CD4-positive, alpha-beta T cell treated with Interleukin-6 at 100 ng/mL for 8 hours (primary cell): ENCODE measurements around the gene TXNRD3.

Experiments
- DNase-seq: peaks from one replicate; pipeline ENCODE4 v3.0.0-alpha.2; 2020; ENCODE audit warnings: mixed read lengths, low spot score

TXNRD3 gene

DNA sequence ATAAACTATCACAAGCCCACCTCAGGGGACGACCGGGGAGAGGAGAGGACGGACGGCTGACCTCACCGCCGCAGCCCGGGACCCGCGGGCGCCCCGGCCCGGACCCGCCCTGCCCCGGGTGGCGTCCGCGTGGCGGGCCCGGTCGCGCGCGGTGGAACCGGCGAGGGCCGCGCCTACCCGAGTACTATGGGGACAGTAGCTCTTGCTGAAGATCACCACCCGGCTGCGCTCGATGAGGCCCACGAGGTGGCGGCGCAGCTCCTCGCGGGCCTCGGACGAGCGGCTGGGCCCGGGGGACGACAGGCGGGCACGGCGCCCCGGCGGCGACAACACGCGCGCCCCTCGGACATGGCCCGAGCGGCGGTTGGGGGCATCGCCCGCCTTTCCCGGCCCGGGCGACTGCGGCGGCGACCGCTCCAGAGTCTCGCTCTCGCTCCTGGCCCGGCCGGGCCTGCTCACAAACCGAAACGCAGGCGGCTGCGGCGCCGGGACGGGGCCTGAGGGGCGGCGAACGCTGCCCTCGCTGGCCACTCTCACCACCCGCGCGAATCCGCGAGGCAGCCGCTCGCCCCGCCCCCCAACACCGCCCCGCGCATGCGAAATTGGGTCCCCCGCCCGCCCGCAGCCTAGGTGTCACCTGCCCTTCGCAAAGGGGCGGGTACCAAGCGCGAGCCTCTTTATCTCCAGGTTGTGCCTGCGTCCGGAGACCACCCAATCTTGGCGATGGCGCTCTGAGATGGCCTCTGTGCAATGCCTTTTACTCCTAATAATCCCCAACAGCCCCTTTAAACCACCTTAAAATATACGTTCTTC, at the start of gene TXNRD3:
Gene TXNRD3, minus strand, starts transcription at position 554 of the 813 bp plus-strand sequence.
- DNase-seq: peak; percentile 61

DNA sequence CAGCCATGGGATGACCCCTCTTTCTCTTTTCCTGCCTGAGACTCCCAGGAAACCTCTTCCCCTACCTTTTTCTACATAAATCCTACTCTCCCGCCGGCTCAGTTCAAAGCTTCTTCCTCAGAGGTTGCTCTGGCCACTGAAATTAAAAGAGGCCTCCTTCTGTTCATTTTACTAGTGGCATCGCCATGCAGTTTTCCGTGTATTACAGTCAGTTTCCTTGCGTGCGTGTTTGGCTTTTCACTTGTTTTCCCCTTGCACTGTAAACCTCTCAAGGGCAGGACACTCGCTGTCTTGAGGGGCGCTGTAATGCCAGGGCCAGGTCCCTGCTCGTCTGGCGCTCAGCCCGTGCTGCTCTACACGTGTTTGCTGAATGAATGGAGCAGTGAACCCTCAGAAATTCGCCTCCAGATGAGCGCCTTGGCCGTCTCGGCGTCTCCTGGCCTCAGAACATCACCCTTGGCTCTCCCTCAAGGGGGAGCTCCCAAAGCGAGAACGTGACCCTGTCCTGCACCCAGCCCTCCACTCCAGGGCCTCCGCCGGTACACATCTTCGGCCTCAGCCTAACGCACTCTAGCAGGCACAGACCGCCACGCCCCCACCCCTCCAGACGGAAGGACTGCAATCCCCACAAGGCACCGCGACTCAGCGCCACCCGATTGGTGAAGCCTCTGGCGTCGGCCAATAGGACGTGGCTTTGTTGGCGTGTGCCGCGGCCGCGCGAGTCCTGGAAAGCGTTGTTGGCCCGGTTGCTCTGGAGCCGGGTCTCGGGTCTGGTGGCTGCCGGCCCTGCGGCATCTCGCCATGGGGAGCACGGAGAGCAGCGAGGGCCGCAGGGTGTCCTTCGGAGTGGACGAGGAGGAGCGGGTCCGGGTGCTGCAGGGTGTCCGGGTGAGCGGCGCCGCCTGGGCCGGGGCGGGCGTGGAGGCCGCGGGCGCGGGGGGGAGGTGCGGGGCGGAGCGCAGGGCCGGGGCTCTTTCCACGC, 48.9 kb upstream of the TXNRD3 start, which contains the start of gene CHCHD6:
Gene CHCHD6, plus strand, starts transcription at position 729 of the 982 bp plus-strand sequence. Its CDS starts 73 bp downstream, at position 802.
- peak; percentile 95 for DNase-seq

DNA sequence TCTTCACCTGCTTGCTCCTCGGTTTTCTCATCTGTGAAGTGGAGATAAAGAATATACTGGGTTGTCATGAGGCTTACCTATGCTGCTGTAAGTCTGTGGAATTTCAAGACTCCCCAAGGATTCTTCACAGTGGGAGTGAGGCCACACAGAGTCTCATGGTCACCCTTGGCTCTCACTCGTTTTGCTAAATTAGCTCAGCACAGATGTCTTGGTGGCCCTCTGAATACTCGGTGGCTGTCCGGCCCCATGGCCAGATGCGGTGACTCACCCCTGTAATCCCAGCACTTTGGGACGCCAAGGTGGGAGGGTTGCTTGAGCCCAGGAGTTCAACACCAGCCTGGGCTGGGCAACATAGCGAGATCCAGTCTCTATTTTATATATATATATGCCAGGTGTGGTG, 44.1 kb upstream of the TXNRD3 start:
- no peak for DNase-seq

DNA sequence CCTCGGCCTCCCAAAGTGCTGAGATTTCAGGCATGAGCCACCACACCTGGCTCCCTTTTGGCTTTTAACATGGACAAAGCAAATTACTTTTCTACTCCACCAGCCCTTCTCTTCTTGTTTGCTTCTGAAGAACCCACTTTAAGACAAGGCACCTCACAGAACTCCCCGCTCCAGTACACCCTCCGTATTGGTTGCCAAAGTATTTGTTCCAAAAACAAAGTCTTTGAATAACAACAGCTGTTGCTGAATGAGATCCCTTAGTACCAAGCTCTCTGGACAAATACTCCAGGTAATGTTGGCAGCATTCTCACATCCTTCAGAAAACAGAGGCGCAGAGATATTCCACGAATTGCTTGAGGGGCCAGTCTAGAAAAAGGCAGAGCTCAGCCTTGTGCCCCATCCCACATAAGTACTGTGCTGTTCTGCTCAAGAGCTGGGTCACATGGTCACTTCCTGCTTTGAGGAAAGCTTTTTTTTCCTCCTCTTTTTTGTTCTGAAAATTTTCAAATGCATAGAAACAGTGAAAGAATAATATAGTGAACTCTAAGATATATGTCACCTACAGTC, 41.9 kb upstream of the TXNRD3 start:
- no peak for DNase-seq

DNA sequence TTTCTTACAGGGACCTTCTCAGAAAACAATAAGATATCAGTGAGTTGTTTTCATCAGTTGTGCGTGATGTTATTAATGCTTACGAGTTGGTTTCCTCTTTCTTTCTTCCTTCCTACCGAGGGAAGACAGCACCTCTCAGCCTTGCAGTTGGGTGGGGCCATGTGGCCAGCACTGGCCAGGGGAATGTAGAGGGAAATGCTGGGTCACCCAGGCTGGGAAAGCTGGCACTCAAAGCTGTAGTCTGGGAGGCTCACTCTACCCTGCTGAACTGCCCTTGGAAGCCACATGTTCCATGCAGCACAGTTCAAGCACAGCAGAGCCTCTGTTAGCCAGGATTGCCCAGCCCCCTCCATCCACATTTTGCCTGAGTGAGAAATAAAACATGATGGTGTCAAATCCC, 39.0 kb upstream of the TXNRD3 start:
- no peak for DNase-seq

DNA sequence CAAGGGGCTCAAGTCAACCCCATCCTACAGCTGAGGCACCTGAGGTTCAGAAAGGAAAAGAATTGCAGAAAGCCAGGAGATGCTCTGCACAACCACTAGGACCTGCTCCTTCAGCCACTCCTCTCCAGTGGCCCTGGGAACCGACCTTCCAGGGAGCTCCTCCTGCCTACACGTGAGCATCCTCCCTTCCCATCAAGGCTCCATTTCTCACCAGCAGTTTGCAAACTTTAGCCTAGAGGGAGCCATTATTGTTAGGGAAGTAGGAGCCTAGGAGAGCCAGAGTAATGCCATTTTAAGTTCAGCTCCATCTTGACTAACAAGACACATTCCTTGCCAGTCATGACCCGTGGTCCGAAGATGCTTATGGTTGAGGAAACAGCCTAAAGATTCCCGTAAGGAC, 37.9 kb upstream of the TXNRD3 start:
- DNase-seq: no peak

DNA sequence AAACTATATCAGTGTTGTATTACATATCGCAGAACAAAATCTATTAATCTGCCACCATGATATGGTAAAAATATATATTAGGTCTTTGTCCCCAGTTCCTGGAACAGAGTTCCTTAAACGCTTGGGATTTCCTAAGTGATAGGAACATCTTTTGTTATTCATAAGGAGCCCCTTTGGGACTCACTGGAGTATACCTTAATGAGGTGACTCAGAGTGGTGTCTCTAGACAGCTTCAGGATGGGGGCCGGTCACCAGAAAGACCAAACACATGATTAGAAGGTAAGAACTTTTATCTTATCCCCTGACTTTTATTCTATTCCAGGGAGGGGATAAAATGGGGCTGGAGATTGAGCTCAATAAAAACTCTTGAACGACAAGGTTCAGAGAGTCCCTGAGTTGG, 36.8 kb upstream of the TXNRD3 start:
- DNase-seq: no peak

DNA sequence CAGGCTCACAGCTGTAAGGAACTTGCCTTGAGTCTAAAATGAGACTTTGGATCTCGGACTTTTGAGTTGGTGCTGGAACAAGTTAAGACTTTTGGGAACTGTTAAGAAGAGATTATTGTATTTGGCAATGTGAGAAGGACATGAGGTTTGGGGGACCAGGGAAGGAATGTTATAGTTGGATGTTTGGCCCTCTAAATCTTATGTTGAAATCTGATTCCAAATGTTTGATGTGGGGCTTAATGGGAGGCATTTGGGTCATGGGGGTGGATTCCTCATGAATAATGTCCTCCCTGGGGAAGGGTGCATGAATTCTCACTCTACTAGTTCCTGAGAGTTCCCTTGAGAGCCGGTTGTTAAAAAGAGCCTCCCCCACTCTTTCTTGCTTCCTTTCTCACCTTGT, 30.6 kb upstream of the TXNRD3 start:
- DNase-seq: no peak

DNA sequence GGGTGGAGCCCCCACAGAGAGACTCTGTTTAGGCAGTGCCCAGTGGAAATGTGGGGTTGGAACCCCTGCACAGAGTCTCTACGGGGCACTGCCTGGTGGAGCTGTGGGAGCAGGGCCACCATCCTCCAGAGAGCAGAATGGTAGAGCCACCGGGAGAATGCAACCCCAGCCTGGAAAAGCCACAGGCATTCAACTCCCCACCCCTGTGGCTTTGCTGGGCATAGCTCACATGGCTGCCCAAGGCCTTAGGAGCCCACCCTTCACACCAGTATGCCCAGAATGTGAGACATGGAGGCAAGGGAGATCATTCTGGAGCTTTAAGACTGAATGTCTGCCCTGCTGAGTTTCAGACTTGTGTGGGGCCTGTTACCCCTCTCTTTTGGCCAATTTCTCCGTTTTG, 30.1 kb upstream of the TXNRD3 start:
- no peak for DNase-seq

DNA sequence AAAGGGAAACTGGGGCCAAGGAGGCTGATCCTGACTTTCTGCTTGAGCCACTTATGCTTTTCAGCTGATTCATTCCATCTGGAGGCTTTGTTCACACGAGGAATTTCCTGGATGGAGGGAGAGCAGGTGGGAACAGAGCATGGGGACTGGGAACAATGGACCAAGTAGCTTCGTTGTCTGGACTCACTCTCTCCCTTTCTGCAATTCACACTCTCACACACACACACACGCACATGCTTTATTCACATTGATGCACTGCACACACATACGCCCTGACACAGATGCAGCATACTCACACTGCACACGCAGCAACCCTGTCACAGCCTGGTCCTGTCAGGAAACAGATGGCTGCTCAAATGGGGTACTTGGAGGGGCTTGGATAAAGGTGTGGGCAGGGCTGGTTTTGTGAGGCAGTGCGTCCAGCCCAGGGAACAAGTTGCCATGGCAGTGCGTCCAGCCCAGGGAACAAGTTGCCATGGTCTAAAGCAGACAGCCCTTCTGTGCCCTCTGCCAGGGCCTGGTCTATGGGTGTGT, 29.4 kb upstream of the TXNRD3 start:
- no peak for DNase-seq

DNA sequence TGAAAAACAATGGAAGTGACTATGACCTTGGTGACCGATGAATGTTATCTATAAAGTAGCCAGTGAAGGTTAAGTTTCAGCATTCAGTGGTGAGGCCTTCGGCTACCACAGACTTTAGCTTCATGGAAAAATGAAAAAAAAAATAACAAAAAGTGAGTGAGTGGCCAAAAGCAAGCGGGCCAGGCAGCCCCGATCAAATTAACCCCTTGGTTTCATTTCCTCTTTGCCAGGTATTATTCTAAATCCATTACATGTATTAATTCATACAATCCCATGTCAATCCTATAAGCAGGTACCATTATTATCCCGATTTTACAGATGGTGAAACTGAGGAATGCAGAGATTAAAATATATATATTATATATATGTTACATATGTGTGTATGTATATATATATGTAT, 28.1 kb upstream of the TXNRD3 start:
- no peak for DNase-seq

DNA sequence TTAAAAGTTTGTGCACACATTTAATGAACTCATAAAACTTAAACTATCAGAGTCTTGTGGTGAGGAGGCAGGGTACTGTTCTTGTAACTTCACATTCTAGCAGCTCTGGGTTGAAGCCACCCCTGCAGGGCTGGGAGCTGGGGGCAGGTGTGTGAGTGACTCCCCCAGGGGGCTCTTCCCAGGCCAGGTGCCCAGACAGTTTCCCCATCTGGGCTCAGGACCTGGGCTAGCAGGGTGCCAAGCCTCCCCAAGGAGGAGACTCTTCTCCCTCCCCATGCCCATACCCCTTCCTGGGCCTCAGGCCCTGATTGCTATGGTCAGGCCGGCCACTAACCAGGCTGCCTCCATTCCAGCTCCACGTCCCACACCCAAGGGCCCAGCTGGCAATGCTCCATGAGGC, 27.1 kb upstream of the TXNRD3 start:
- no peak for DNase-seq

DNA sequence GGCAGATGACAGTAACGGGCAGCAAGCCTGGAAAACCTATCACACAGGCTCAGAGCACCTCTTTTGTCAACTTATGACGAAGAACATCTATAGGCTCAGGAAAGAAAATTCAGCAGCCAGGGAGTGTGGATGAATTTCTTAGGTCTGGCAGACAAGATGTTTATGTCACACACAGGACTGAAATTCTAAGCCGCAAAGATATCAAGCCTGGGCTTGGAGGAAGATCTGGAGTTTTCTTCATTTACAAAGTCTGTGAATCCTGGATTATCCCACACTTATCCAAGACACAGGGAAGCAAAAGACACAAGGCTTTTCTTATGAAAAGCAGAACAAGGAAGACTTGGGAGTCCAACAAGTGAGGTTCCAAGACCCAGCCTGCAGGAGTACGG, 25.7 kb upstream of the TXNRD3 start:
- DNase-seq: no peak

DNA sequence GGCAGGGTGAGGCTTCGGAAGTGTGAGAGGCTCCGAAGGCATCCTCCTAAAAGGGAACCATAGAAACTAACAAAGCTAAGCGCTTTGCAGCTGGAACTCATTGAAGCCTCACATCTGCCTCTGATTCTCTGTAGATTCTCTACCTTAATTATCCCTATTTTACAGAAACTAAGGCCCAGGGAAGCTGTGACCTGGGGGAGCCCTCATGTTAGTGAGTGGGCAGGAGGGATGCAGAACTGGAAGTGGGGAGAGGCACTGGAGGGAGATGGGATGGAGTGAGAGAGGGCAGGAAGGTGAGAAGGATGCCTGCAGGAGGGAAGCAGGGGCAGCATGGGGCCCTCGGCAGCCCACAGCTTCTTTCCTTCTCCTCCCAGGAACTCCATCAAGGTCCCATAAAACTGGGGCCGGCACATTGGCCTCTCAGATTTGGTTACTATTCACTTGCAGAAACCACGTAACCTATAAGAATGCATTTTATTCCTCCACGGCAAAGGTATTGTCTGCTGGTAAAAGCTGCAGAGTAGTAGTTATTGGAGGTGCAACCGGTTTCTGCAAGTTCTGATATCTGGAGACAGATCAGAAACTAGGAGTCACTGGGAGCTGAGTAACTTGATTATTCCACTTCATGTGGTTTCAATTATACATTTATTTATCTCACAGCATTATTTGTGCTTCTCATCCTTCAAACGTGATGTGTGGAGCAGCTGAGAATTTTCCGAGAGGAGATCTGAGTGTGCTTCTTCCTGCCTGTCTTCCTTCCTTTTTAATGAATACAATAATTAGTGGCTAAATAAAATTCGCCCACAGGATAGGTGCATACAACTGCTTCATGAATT, 25.1 kb upstream of the TXNRD3 start:
- no peak for DNase-seq

DNA sequence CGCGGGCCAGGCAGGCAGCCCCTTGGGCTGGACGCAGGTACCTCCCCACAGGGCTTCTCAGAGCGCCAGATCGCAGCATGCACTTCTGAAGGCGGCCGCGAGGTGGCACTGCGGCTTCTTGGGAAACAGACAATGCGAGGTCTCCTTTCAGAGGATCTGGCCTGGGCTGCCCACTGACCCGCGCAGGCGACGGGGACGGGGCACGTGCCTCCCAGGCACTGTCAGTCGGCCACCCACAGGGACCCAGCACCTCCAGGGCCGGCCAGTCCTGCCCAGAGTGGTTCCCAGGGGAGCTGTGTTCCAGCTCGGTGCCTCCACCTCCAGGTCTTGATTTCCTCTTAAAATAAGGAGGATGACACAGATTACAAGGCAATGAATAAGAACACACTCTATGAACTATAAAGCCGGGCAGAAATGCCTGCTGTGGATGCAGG, 24.4 kb upstream of the TXNRD3 start:
- peak; percentile 67 for DNase-seq

DNA sequence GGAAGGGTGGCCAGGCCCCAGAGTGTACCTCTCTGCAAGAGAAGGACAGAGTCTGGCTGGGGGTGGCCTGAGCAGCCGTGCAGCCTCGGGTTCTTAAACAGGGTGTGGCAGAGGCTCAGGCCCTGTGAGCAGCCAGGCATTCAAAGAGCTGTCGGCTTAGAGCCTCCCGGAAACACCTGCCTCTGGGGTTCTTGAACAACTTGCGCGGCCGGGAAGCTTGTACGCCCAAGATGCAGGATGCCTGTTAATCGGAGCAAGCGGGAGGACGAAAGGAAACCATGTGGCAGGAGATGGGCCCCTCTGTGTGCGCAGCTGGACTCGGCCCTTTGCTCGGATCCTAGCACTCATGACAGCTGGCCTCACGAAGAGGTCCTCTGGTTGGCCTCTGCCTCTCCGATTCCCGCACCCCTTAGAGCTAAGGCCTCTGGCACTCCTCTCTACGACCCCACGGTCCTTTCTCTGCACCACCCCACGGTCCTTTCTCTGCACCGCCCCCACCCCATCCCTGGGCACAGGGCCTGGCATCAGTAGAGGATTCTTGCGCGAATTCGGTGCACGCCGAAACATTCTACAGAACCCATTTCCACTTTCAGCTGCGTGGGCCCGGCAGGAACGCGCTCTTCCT, 23.9 kb upstream of the TXNRD3 start:
- no peak for DNase-seq

DNA sequence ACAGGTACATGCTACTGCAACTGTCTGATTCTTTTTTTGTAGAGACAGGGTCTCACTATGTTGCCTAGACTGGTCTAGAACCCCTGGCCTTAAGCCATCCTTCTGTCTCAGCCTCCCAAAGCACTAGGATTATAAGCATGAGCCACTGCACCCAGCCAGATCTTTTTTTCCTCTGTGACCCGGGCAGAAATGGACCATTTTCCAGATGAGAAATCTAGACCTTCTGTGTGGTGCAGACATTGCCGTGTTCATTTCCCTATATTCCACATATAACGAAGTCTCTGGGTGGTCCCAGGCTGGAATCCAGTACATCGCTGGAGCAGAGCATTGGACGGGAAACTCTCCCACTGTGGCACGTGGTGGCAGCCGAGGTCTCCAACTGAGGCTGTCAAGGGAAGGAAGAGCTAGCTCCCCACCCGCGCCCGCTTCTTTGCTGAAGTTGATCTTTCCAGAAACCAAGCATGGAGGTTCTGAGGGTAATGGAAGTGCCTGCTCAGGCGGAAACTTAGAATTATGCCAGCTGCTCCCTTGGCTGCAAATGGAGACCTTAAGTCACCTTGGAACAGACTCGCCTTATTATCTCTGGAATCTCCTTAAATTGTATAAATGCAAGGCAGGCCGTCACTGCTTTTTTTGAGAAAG, 23.1 kb upstream of the TXNRD3 start:
- no peak for DNase-seq

DNA sequence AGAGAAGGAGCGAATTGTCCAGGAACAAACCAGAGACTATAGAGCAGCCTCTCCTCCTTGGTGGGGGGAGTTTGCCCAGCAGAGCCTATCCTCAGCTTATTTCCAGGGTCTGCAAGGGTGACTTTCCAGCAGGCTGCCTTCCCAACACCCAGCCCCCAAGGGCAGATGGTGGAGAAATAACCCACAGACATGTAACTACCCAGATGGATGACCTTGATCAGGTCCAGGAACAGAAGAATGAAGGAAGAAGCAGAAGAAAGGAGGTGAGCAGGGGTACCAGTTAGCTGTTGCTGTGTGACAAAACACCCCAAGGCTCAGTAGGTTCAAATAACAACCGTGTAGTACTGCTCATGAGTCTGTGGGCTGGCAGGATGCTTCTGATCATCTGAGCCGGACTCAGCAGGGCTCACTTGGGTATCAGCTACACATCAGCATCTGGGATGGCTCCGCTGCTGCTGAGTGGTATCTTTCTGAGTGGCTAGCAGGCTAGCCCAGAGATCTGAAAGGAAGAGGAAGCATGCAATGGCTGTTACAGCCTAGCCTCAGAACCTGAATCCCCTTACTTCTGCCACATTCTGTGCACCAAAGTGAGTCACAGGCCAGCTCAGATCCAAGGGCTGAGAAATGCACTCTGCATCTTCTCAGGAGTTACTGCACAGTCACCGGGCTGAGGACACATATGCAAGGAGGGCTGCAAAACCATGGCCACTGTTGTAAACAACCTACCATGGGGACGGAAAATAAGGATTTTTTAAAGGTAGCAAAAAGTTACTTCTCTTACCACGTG, 22.2 kb upstream of the TXNRD3 start:
- DNase-seq: no peak

DNA sequence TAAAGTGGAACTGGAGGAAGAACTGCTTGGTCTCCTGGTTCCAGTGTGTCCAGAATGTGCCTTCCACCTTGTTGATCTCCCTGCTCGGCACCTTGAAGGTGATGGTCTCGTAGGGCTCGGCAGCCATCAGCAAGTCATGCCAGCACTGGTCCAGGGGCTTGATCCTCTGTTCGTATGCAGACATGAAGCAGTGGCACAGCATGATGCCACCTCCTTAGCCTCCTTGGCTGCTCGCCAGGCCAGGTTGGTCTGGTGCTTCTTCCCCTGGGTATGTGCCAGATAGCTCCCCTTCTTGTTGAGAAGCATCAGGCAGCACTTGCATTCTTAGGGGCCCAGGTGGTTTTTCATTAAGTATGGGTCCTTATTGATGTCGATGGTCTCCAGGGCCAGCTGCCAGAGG, 17.8 kb upstream of the TXNRD3 start:
- no peak for DNase-seq

DNA sequence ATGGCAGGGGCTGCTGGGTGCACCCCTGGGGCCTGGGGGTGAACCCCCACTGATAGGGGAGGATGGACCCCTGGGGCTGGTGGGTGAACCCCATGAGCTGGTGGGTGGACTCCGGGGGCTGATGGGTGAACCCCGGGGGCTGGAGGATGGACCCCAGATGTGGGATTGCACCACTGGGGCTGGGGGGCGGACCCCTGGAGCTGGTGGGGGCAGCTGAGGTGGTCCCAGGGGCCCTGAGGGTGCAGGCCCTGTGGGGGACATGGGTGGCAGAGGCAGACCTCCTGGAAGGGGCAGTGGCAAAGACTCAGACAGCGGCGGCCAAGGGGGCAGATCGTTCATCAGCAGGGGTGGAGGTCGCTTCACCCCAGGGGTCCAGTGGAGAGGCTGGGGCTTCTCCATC, 17.4 kb upstream of the TXNRD3 start:
- DNase-seq: no peak
